GM18909 (cell line): Measurements from ENCODE around the gene ATP8A2.

Experiments
- ATAC-seq: cut with Tn5 transposase; IDR thresholded peaks from one replicate; pipeline ENCODE4 v1.9.1; 2021; ENCODE audit warnings: mild to moderate bottlenecking; ENCODE audit not compliant: unreplicated experiment, poor library complexity

ATP8A2 gene

GRCh38 chr13:25971047-25971446 lies 599.3 kb downstream of the ATP8A2 start:
- no peak for ATAC-seq

- no peak for ATAC-seq
These were observed 599.8 kb downstream of the ATP8A2 start for GRCh38 chr13:25971459-25972145.

- no peak for ATAC-seq
These were observed 601.3 kb downstream of the ATP8A2 start for GRCh38 chr13:25973085-25973484.

- ATAC-seq, result no peak
These were observed 601.8 kb downstream of the ATP8A2 start for GRCh38 chr13:25973576-25973975.

- ATAC-seq, result no peak
These were observed 605.4 kb downstream of the ATP8A2 start for GRCh38 chr13:25977216-25977615.

GRCh38 chr13:25977671-25978070 lies 605.9 kb downstream of the ATP8A2 start:
- no peak for ATAC-seq

- ATAC-seq, result no peak
These were observed 607.2 kb downstream of the ATP8A2 start for GRCh38 chr13:25978961-25979360.

- no peak for ATAC-seq
These were observed 607.6 kb downstream of the ATP8A2 start for GRCh38 chr13:25979371-25979770.

GRCh38 chr13:25980255-25980654 lies 608.5 kb downstream of the ATP8A2 start:
- ATAC-seq, result no peak

GRCh38 chr13:25981060-25981459 lies 609.3 kb downstream of the ATP8A2 start:
- ATAC-seq, result no peak

GRCh38 chr13:25982907-25983306 lies 611.1 kb downstream of the ATP8A2 start:
- no peak for ATAC-seq

GRCh38 chr13:25987987-25988386 lies 616.2 kb downstream of the ATP8A2 start:
- ATAC-seq, result no peak

- ATAC-seq, result no peak
These were observed 616.9 kb downstream of the ATP8A2 start for GRCh38 chr13:25988661-25989060.

GRCh38 chr13:25990801-25991200 lies 619.0 kb downstream of the ATP8A2 start:
- ATAC-seq, result no peak

GRCh38 chr13:25992076-25992475 lies 620.3 kb downstream of the ATP8A2 start:
- no peak for ATAC-seq

GRCh38 chr13:26007261-26008125 lies 635.7 kb downstream of the ATP8A2 start:
- ATAC-seq, result no peak

GRCh38 chr13:26010487-26011207 lies 638.9 kb downstream of the ATP8A2 start:
- no peak for ATAC-seq

- no peak for ATAC-seq
These were observed 639.4 kb downstream of the ATP8A2 start for GRCh38 chr13:26011208-26011573.

- ATAC-seq, result no peak
These were observed 640.4 kb downstream of the ATP8A2 start for GRCh38 chr13:26011996-26012821.

GRCh38 chr13:26012995-26013394 lies 641.2 kb downstream of the ATP8A2 start:
- no peak for ATAC-seq
